HepG2 (cell line): ENCODE measurements around the gene HPD. TPM values are rescaled to one million over a fixed set of nuclear protein-coding genes. Genes with fewer than 3 reads are reported as not detected.
A peak's percentile ranks its signal among the peaks of the same experiment; 100 is the strongest.

Experiments
- FOXK2 ChIP-seq: fragments of 450-650 bp; IDR thresholded peaks from 2 replicates; pipeline ENCODE4 v1.6.1; 2016
- FOXP1 ChIP-seq, 2 experiments: fragments of 450-650 bp in 1 of 2; IDR thresholded peaks; 2 replicates each; pipeline ENCODE4 v1.6.1; 2017 to 2018; ENCODE audit warnings: antibody characterized with exemption in 1 of 2
- HNF4G ChIP-seq, 2 experiments: sonication (generic) in 1 of 2; formaldehyde crosslinking in 1 of 2; IDR thresholded peaks; 2 replicates each; pipeline versions ENCODE4 v1.4.0 to v1.6.1; 2011 to 2020; ENCODE audit warnings: borderline replicate concordance in 2 of 2, low read depth in 2 of 2, mild to moderate bottlenecking in 2 of 2, low read length in 1 of 2, missing genetic modification reagents in 1 of 2, moderate library complexity in 1 of 2
- ISX ChIP-seq: sonication (generic); formaldehyde crosslinking; conservative IDR thresholded peaks from 2 replicates; pipeline ENCODE4 v1.5.0; 2020; ENCODE audit warnings: missing genetic modification reagents
- KLF9 ChIP-seq: IDR thresholded peaks from 2 replicates; pipeline ENCODE4 v1.6.1; 2016; ENCODE audit warnings: low read depth
- MTF1 ChIP-seq: sonication (generic); formaldehyde crosslinking; IDR thresholded peaks from 2 replicates; pipeline ENCODE4 v1.5.0; 2020; ENCODE audit warnings: missing genetic modification reagents
- NFE2L1 ChIP-seq: sonication (generic); formaldehyde crosslinking; IDR thresholded peaks from 2 replicates; pipeline ENCODE4 v1.4.0; 2020; ENCODE audit warnings: missing genetic modification reagents, mild to moderate bottlenecking, borderline replicate concordance
- POLR2G ChIP-seq: fragments of 200-400 bp; formaldehyde crosslinking; IDR thresholded peaks from 2 replicates; pipeline ENCODE4 v1.6.1; 2018; ENCODE audit warnings: mild to moderate bottlenecking, low read depth, low read length, moderate library complexity
- THAP8 ChIP-seq: sonication (generic); formaldehyde crosslinking; IDR thresholded peaks from 2 replicates; pipeline ENCODE4 v1.5.1; 2020; ENCODE audit warnings: missing genetic modification reagents, mild to moderate bottlenecking, borderline replicate concordance
- ZMYM2 ChIP-seq: sonication (generic); formaldehyde crosslinking; IDR thresholded peaks from 2 replicates; pipeline ENCODE4 v1.8.0; 2022; ENCODE audit warnings: mild to moderate bottlenecking, missing genetic modification reagents
- ZNF121 ChIP-seq: sonication (generic); formaldehyde crosslinking; IDR thresholded peaks from 2 replicates; pipeline ENCODE4 v1.5.0; 2020; ENCODE audit warnings: mild to moderate bottlenecking, missing genetic modification reagents
- ZNF205 ChIP-seq: IDR thresholded peaks from 2 replicates; pipeline ENCODE4 v1.6.1; 2018; ENCODE audit warnings: missing biosample characterization, missing genetic modification reagents
- polyA plus RNA-seq, 8 experiments: library from polyadenylated mRNA; depleted of rRNA in 3 of 8; stranded (reverse) in 7 of 8; unstranded in 1 of 8; fragments of >200 nt; fragmentation: Illumina TruSeq in 4 of 8; extraction: Trizol in 4 of 8; gene quantifications; 2 replicates each; pipeline versions ENCODE4 v1.2.1 to v1.2.3, GENCODE V29; 2011 to 2016; ENCODE audit warnings: low read depth in 4 of 8, missing spikeins in 1 of 8, mixed read lengths in 1 of 8; ENCODE audit not compliant: insufficient read depth in 1 of 8
- total RNA-seq, 5 experiments: library from RNA; depleted of rRNA; stranded (reverse); fragments of >200 nt; fragmentation: Illumina TruSeq; extraction: Trizol; gene quantifications; 2 replicates each; pipeline ENCODE4 v1.2.3, GENCODE V29; 2016; ENCODE audit warnings: low read depth in 1 of 5
- TF ChIP-seq, protein P1 (sequence below): sonication (generic); formaldehyde crosslinking; IDR thresholded peaks from 2 replicates; pipeline ENCODE4 v1.4.0; 2020; ENCODE audit warnings: missing genetic modification reagents
- TF ChIP-seq, protein P2 (sequence below): sonication (generic); formaldehyde crosslinking; IDR thresholded peaks from 2 replicates; pipeline ENCODE4 v1.5.0; 2020; ENCODE audit warnings: mild to moderate bottlenecking, missing genetic modification reagents, moderate library complexity
- TF ChIP-seq, protein P3 (sequence below), 2 experiments: sonication (generic) in 1 of 2; formaldehyde crosslinking in 1 of 2; IDR thresholded peaks; 2 replicates each; pipeline versions ENCODE4 v1.6.1 to v1.9.0; 2014 to 2022; ENCODE audit warnings: antibody characterized with exemption in 1 of 2, borderline replicate concordance in 1 of 2, inconsistent platforms in 1 of 2, low read depth in 1 of 2, missing genetic modification reagents in 1 of 2

The HPD gene
- total and polyA plus RNA-seq, 2 of the 13 experiments (the other 11 are each of a cell fraction or from before 2014, with no cell fraction given), result 120 to 195 TPM

- no peak for TF ChIP-seq ZNF121 (CRISPR knock-in tag)
- TF ChIP-seq, protein P1, sequence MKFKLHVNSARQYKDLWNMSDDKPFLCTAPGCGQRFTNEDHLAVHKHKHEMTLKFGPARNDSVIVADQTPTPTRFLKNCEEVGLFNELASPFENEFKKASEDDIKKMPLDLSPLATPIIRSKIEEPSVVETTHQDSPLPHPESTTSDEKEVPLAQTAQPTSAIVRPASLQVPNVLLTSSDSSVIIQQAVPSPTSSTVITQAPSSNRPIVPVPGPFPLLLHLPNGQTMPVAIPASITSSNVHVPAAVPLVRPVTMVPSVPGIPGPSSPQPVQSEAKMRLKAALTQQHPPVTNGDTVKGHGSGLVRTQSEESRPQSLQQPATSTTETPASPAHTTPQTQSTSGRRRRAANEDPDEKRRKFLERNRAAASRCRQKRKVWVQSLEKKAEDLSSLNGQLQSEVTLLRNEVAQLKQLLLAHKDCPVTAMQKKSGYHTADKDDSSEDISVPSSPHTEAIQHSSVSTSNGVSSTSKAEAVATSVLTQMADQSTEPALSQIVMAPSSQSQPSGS (CRISPR knock-in tag), result peak; percentile 84
- no peak for TF ChIP-seq MTF1
- TF ChIP-seq THAP8 (CRISPR knock-in tag), result no peak
- TF ChIP-seq ZNF205 (CRISPR knock-in tag), result no peak; the same call in 1 of the 2 replicates
- TF ChIP-seq, protein P2, sequence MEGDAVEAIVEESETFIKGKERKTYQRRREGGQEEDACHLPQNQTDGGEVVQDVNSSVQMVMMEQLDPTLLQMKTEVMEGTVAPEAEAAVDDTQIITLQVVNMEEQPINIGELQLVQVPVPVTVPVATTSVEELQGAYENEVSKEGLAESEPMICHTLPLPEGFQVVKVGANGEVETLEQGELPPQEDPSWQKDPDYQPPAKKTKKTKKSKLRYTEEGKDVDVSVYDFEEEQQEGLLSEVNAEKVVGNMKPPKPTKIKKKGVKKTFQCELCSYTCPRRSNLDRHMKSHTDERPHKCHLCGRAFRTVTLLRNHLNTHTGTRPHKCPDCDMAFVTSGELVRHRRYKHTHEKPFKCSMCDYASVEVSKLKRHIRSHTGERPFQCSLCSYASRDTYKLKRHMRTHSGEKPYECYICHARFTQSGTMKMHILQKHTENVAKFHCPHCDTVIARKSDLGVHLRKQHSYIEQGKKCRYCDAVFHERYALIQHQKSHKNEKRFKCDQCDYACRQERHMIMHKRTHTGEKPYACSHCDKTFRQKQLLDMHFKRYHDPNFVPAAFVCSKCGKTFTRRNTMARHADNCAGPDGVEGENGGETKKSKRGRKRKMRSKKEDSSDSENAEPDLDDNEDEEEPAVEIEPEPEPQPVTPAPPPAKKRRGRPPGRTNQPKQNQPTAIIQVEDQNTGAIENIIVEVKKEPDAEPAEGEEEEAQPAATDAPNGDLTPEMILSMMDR (CRISPR knock-in tag), result peak; percentile 21; the same call in 1 of the 2 replicates
- no peak for TF ChIP-seq ISX
- TF ChIP-seq, protein P3, sequence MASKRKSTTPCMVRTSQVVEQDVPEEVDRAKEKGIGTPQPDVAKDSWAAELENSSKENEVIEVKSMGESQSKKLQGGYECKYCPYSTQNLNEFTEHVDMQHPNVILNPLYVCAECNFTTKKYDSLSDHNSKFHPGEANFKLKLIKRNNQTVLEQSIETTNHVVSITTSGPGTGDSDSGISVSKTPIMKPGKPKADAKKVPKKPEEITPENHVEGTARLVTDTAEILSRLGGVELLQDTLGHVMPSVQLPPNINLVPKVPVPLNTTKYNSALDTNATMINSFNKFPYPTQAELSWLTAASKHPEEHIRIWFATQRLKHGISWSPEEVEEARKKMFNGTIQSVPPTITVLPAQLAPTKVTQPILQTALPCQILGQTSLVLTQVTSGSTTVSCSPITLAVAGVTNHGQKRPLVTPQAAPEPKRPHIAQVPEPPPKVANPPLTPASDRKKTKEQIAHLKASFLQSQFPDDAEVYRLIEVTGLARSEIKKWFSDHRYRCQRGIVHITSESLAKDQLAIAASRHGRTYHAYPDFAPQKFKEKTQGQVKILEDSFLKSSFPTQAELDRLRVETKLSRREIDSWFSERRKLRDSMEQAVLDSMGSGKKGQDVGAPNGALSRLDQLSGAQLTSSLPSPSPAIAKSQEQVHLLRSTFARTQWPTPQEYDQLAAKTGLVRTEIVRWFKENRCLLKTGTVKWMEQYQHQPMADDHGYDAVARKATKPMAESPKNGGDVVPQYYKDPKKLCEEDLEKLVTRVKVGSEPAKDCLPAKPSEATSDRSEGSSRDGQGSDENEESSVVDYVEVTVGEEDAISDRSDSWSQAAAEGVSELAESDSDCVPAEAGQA (IDR thresholded peaks at IDR 0.05; ENCODE audit: low read depth), result 0 out of 2 replicates have a peak, but pooled peaks have one; percentile 32
- TF ChIP-seq, protein P3 (CRISPR knock-in tag; IDR thresholded peaks at IDR 0.05; ENCODE audit: borderline replicate concordance), result no peak
- TF ChIP-seq HNF4G (IDR thresholded peaks at IDR 0.05; ENCODE audit: borderline replicate concordance, low read depth, low read length), result peak; percentile 81
- peak; percentile 83; the same call in 1 of the 2 replicates for TF ChIP-seq HNF4G (CRISPR knock-in tag; IDR thresholded peaks at IDR 0.05; ENCODE audit: borderline replicate concordance, low read depth)
- TF ChIP-seq FOXP1 (IDR thresholded peaks at IDR 0.05), result no peak
- peak; percentile 47; the same call in 1 of the 2 replicates for TF ChIP-seq FOXP1 (CRISPR knock-in tag; IDR thresholded peaks at IDR 0.05)
- peak; percentile 53; the same call in 1 of the 2 replicates for TF ChIP-seq POLR2G
- no peak for TF ChIP-seq FOXK2
- TF ChIP-seq ZMYM2 (CRISPR knock-in tag), result 0 out of 2 replicates have a peak, but pooled peaks have one; percentile 41
- no peak for TF ChIP-seq KLF9
- no peak for TF ChIP-seq NFE2L1 (CRISPR knock-in tag)
Measured at GRCh38 chr12:121857322-121858246, 1.1 kb downstream of the HPD start (continued).
